ENCODE data around the gene ATRIP. TPM values are rescaled to one million over a fixed set of nuclear protein-coding genes. Genes with fewer than 3 reads are reported as not detected.

Gene ATRIP
- total RNA-seq, 4 donors from 2014 or later: 4.8 to 8.9 (median 7.1) TPM

GRCh38 chr3:48407542-48408099, 38.9 kb upstream of the ATRIP start:
- Histone ChIP-seq H3K36me3 (peaks cover 47 to 100% (median 53%) of the 10 kb centered on the region in 3 donors), H3K4me3 (no peak overlapping the region), H3K9me3 (no peaks in the 10 kb centered on the region), H3K27me3 (no peaks in the 10 kb centered on the region), H3K4me1 (peaks cover 8 to 64% (median 9%) of the 10 kb centered on the region in 3 donors), H3K27ac (peak overlapping the region in 2 of 4 donors; percentile 17 to 25)
- DNase-seq: no peak
- intact Hi-C loops (cut with DNase I): no loop called here
- WGBS, 2 donors: 84 to 87% methylated on average over 7 to 8 of the region's 8 CpGs
- TF ChIP-seq CTCF (IDR thresholded peaks at IDR 0.05) (no peak), POLR2A (IDR thresholded peaks at IDR 0.05) (no peak)

GRCh38 chr3:48408823-48409281, 37.7 kb upstream of the ATRIP start:
- TF ChIP-seq CTCF (IDR thresholded peaks at IDR 0.05) (no peak), POLR2A (IDR thresholded peaks at IDR 0.05) (no peak)
- DNase-seq: no peak
- Histone ChIP-seq H3K36me3 (peaks cover 52 to 99% (median 58%) of the 10 kb centered on the region in 3 donors), H3K4me3 (no peak overlapping the region), H3K27ac (peak overlapping the region in 2 of 4 donors; percentile 6 to 14), H3K4me1 (peaks cover 14 to 64% (median 15%) of the 10 kb centered on the region in 3 donors), H3K27me3 (no peaks in the 10 kb centered on the region), H3K9me3 (no peaks in the 10 kb centered on the region)
- intact Hi-C loops (cut with DNase I): no loop called here
- 92 to 100% methylated on average over 2 to 3 of the region's 4 CpGs for WGBS, 2 donors

- H3K4me3 ChIP-seq: no peak overlapping the region
- H3K36me3 ChIP-seq: peaks cover 59 to 99% (median 65%) of the 10 kb centered on the region in 3 donors
- H3K4me1 ChIP-seq: peaks cover 21 to 64% (median 22%) of the 10 kb centered on the region in 3 donors
- H3K27me3 ChIP-seq: no peaks in the 10 kb centered on the region
- intact Hi-C loops (cut with DNase I): no loop called here
- 79 to 91% methylated on average over 13 of the region's 31 CpGs for WGBS, 2 donors
- DNase-seq: no peak
- H3K9me3 ChIP-seq: no peaks in the 10 kb centered on the region
- TF ChIP-seq CTCF (IDR thresholded peaks at IDR 0.05) (no peak), POLR2A (IDR thresholded peaks at IDR 0.05) (no peak)
- no peak overlapping the region for H3K27ac ChIP-seq
Observed at GRCh38 chr3:48409291-48410201, 37.0 kb upstream of the ATRIP start.

- intact Hi-C loops (cut with DNase I): no loop called here
- H3K27me3 ChIP-seq: no peaks in the 10 kb centered on the region
- H3K4me1 ChIP-seq: peaks cover 20 to 64% (median 25%) of the 10 kb centered on the region in 3 donors
- H3K36me3 ChIP-seq: peaks cover 67 to 99% (median 70%) of the 10 kb centered on the region in 3 donors
- no peak overlapping the region for H3K27ac ChIP-seq
- H3K9me3 ChIP-seq: no peaks in the 10 kb centered on the region
- H3K4me3 ChIP-seq: no peak overlapping the region
- 87 to 100% methylated on average over 1 to 3 of the region's 16 CpGs for WGBS, 2 donors
- no peak for DNase-seq
- TF ChIP-seq POLR2A (IDR thresholded peaks at IDR 0.05) (no peak), CTCF (IDR thresholded peaks at IDR 0.05) (no peak)
Observed at GRCh38 chr3:48410205-48411040, 36.1 kb upstream of the ATRIP start.
